SIG-M5 treated with dmso at 0.1 percent for 504 hours (cell line): ENCODE data around the gene PSMB5.
A peak's percentile ranks its signal among the peaks of the same experiment; 100 is the strongest.
"Not testable (repeated sequence)": the region's sequence is repeated elsewhere in the genome, so short reads cannot be mapped to it uniquely, and the experiment has no call there.

Experiments
- DNase-seq: peaks from one replicate; lab custom pipeline; 2025; ENCODE audit not compliant: unreplicated experiment; lab: John Stamatoyannopoulos, UW

The PSMB5 gene

GRCh38 chr14:23020143-23021128 is 14.3 kb downstream of the PSMB5 start:
- no peak for DNase-seq

- no peak for DNase-seq
These were observed 16.6 kb downstream of the PSMB5 start for GRCh38 chr14:23018107-23018506.

- DNase-seq, result no peak
These were observed 17.6 kb downstream of the PSMB5 start for GRCh38 chr14:23017091-23017490.

GRCh38 chr14:23015618-23016017 is 19.1 kb downstream of the PSMB5 start:
- no peak for DNase-seq

GRCh38 chr14:23013749-23014054 is 21.0 kb downstream of the PSMB5 start:
- not testable (repeated sequence) for DNase-seq

- DNase-seq, result no peak
These were observed 21.5 kb downstream of the PSMB5 start for GRCh38 chr14:23013054-23013748.

- DNase-seq, result peak; percentile 75
These were observed 24.6 kb downstream of the PSMB5 start, which contains the start of gene C14orf93 for GRCh38 chr14:23009939-23010726. C14orf93 (minus strand) TSS chr14:23010143; CDS start chr14:22999023, 11,120 bp downstream.

- no peak for DNase-seq
These were observed 25.2 kb downstream of the PSMB5 start for GRCh38 chr14:23009483-23009938.

GRCh38 chr14:23008831-23009230 is 25.9 kb downstream of the PSMB5 start:
- peak; percentile 65 for DNase-seq

- DNase-seq, result peak; percentile 99
These were observed 27.9 kb downstream of the PSMB5 start for GRCh38 chr14:23006544-23007419.

- no peak for DNase-seq
These were observed 28.5 kb downstream of the PSMB5 start for GRCh38 chr14:23006188-23006534.

GRCh38 chr14:23005451-23006187 is 29.1 kb downstream of the PSMB5 start:
- DNase-seq, result peak; percentile 30

GRCh38 chr14:23004274-23004673 is 30.4 kb downstream of the PSMB5 start:
- not testable (repeated sequence) for DNase-seq

- DNase-seq, result no peak
These were observed 32.1 kb downstream of the PSMB5 start for GRCh38 chr14:23002592-23002991.

- no peak for DNase-seq
These were observed 33.8 kb downstream of the PSMB5 start for GRCh38 chr14:23000860-23001259.

- DNase-seq, result no peak
These were observed 36.2 kb downstream of the PSMB5 start for GRCh38 chr14:22998329-22999012.

GRCh38 chr14:22997676-22998323 is 36.9 kb downstream of the PSMB5 start:
- DNase-seq, result no peak
